Measurements from ENCODE around the gene RHOA.
"Not testable (repeated sequence)": the region's sequence is repeated elsewhere in the genome, so short reads cannot be mapped to it uniquely, and the experiment has no call there.

RHOA gene

GRCh38 chr3:49358884-49359225 is 52.9 kb downstream of the RHOA start:
- no peaks in the 10 kb centered on the region for H3K79me2 ChIP-seq (ENCODE audit: insufficient read depth, low read depth)
- TF ChIP-seq CTCF (conservative IDR thresholded peaks at IDR 0.05; ENCODE audit: low read depth, low read length) = no peak
- H3K4me3 ChIP-seq (IDR thresholded peaks at IDR 0.05; ENCODE audit: insufficient read depth, low read depth, low read length) = no peak overlapping the region
- H3K4me2 ChIP-seq = no peak overlapping the region
- no peak overlapping the region for H2AFZ ChIP-seq (ENCODE audit: low read depth)
- no peaks in the 10 kb centered on the region for H4K20me1 ChIP-seq (ENCODE audit: insufficient read depth)
- no peak overlapping the region for H3K27ac ChIP-seq
- H3K27me3 ChIP-seq (ENCODE audit: insufficient read depth, low read depth) = no peaks in the 10 kb centered on the region
- peaks cover 18% of the 10 kb centered on the region for H3K4me1 ChIP-seq (ENCODE audit: low read depth, poor library complexity, severe bottlenecking)
- H3K9ac ChIP-seq = no peak overlapping the region
- H3K36me3 ChIP-seq (ENCODE audit: insufficient read depth) = no peaks in the 10 kb centered on the region

DNA sequence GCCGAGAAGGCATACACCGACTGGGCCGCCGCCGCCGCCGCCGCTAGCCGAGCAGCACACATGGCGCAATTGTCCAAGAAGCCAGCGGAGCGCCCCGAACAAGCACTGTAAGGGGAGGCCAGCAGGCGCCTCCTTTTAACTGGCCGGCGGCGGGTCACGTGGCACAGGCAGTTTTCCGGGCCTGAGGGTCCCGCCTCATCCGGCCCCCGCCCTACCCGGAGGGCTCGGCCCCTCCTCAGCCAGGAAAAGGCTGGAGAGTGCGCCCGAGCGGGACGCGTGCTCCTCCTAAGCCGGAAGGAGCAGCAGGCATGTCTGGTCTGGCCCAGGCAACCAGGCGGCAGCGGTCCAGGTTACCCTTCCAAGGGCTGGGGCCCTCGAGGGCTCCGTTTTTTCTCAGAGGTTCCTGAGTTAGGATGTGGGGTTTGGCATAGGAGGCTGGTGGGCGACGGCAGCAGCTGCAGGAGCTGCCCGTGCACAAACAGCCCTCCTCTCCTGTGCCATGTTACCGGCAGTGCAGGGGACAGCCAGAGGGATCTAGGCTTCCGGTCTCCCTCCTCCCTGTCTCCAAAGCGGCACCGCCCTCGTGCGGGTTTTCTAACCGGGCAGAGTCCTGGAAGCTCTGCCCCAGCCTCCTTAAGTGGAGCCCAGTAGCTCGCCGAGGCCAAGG is 53.4 kb downstream of the RHOA start, which contains the start of gene GPX1:
TSS of gene GPX1 (minus strand) at position 137 of the 667 bp plus-strand sequence. CDS start at position 62, 75 bp downstream.
- Histone ChIP-seq H2AFZ (ENCODE audit: low read depth) (no peak within 1 kb of the TSS), H3K4me1 (ENCODE audit: low read depth, poor library complexity, severe bottlenecking) (peaks cover 13% of the 10 kb centered on the region), H3K27ac (no peak within 1 kb of the TSS), H3K27me3 (ENCODE audit: insufficient read depth, low read depth) (no peaks in the 10 kb centered on the region), H3K79me2 (ENCODE audit: insufficient read depth, low read depth) (no peaks in the 10 kb centered on the region), H3K36me3 (ENCODE audit: insufficient read depth) (no peaks in the 10 kb centered on the region), H4K20me1 (ENCODE audit: insufficient read depth) (no peaks in the 10 kb centered on the region), H3K4me3 (IDR thresholded peaks at IDR 0.05; ENCODE audit: insufficient read depth, low read depth, low read length) (no peak within 1 kb of the TSS), H3K4me2 (no peak within 1 kb of the TSS), H3K9ac (no peak within 1 kb of the TSS)
- TF ChIP-seq CTCF (conservative IDR thresholded peaks at IDR 0.05; ENCODE audit: low read depth, low read length) = no peak

GRCh38 chr3:49357443-49358216 is 54.1 kb downstream of the RHOA start:
- not testable (repeated sequence) for H4K20me1 ChIP-seq (ENCODE audit: insufficient read depth); H3K79me2 ChIP-seq (ENCODE audit: insufficient read depth, low read depth); H3K9ac ChIP-seq; H3K4me3 ChIP-seq (IDR thresholded peaks at IDR 0.05; ENCODE audit: insufficient read depth, low read depth, low read length); H3K27ac ChIP-seq; H3K4me2 ChIP-seq; H3K36me3 ChIP-seq (ENCODE audit: insufficient read depth); H3K27me3 ChIP-seq (ENCODE audit: insufficient read depth, low read depth); H2AFZ ChIP-seq (ENCODE audit: low read depth)
- H3K4me1 ChIP-seq (ENCODE audit: low read depth, poor library complexity, severe bottlenecking) = peaks cover 13% of the 10 kb centered on the region

- H3K36me3 ChIP-seq (ENCODE audit: insufficient read depth); H3K27me3 ChIP-seq (ENCODE audit: insufficient read depth, low read depth); H3K4me2 ChIP-seq; H3K4me3 ChIP-seq (IDR thresholded peaks at IDR 0.05; ENCODE audit: insufficient read depth, low read depth, low read length); H4K20me1 ChIP-seq (ENCODE audit: insufficient read depth); H3K79me2 ChIP-seq (ENCODE audit: insufficient read depth, low read depth); H2AFZ ChIP-seq (ENCODE audit: low read depth); H3K9ac ChIP-seq; H3K27ac ChIP-seq: not testable (repeated sequence)
- peaks cover 13% of the 10 kb centered on the region for H3K4me1 ChIP-seq (ENCODE audit: low read depth, poor library complexity, severe bottlenecking)
These were observed 54.7 kb downstream of the RHOA start for GRCh38 chr3:49357095-49357442.

DNA sequence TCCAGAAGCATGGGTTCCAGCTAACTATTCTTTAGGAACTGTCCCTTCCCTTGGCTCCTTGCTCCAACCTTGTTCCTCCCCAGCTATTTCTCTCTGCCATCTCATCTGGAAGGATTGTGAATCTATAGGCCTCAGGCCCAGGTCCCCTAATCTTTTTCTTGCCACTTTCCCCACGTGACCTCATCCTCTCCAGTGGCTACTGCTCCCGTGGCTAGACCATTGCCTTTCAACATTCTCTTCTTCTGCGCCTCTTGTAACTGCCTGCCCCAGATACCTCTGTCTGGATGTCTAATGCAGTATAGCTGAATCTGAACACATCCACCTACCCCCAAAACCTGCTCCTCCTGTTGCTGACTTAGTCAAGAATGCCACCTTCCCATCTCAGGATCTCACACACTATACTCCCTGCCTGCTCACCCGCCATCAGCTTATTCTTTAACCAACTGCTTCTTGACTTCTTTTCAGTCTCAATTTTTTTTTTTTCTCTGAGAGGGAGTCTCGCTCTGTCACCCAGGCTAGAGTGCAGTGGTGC is 58.8 kb downstream of the RHOA start:
- H3K4me2 ChIP-seq = peak overlapping the region; percentile 95; the same call in 1 of the 2 replicates

More for the DNA sequence above, 58.8 kb downstream of the RHOA start:
- H3K4me1 ChIP-seq (ENCODE audit: low read depth, poor library complexity, severe bottlenecking) = peaks cover 36% of the 10 kb centered on the region
- no peak overlapping the region for H3K9ac ChIP-seq
- no peaks in the 10 kb centered on the region for H3K27me3 ChIP-seq (ENCODE audit: insufficient read depth, low read depth)
- H3K27ac ChIP-seq = peak overlapping the region; percentile 92
- no peaks in the 10 kb centered on the region for H3K36me3 ChIP-seq (ENCODE audit: insufficient read depth)
- H3K4me3 ChIP-seq (IDR thresholded peaks at IDR 0.05; ENCODE audit: insufficient read depth, low read depth, low read length) = no peak overlapping the region
- H2AFZ ChIP-seq (ENCODE audit: low read depth) = no peak overlapping the region
- no peaks in the 10 kb centered on the region for H3K79me2 ChIP-seq (ENCODE audit: insufficient read depth, low read depth)
- no peaks in the 10 kb centered on the region for H4K20me1 ChIP-seq (ENCODE audit: insufficient read depth)
- no peak for TF ChIP-seq CTCF (conservative IDR thresholded peaks at IDR 0.05; ENCODE audit: low read depth, low read length)
